Stimulated activated CD4-positive, alpha-beta T cell treated with anti-CD3 and anti-CD28 coated beads, Interleukin-4, amount 100 ng/mL, for 1 hour (primary cell): ENCODE data around the gene CLDN4.

Experiments used
- DNase-seq: peaks from one replicate; pipeline ENCODE4 v3.0.0-alpha.2; 2020

CLDN4 gene

GRCh38 chr7:73876973-73877372 is 46.2 kb downstream of the CLDN4 start:
- no peak for DNase-seq

- DNase-seq, result no peak
Measured at GRCh38 chr7:73879977-73880681, 49.3 kb downstream of the CLDN4 start.

GRCh38 chr7:73880755-73881328 is 50.0 kb downstream of the CLDN4 start:
- no peak for DNase-seq

- no peak for DNase-seq
Measured at GRCh38 chr7:73881352-73882046, 50.7 kb downstream of the CLDN4 start.

- DNase-seq, result no peak
Measured at GRCh38 chr7:73882047-73882402, 51.2 kb downstream of the CLDN4 start.
